KMS-11 (cell line): ENCODE measurements around the gene SCG3.

Experiments
- H2AFZ ChIP-seq: fragments of 200-600 bp; sonication (generic); 2 replicates; pipeline ENCODE4 v1.6.1; 2016; ENCODE audit warnings: antibody characterized with exemption, mixed run types, low read depth
- H3K27ac ChIP-seq: fragments of 200-600 bp; sonication (generic); 2 replicates; pipeline ENCODE4 v1.6.1; 2016; ENCODE audit warnings: mild to moderate bottlenecking, mixed run types
- H3K27me3 ChIP-seq: fragments of 200-600 bp; sonication (generic); 2 replicates; pipeline ENCODE4 v1.6.1; 2017; ENCODE audit warnings: mild to moderate bottlenecking, low read depth, mixed run types, moderate library complexity; ENCODE audit not compliant: insufficient read depth
- H3K36me3 ChIP-seq: fragments of 200-600 bp; sonication (generic); 2 replicates; pipeline ENCODE4 v1.6.1; 2017; ENCODE audit warnings: mild to moderate bottlenecking, mixed run types; ENCODE audit not compliant: insufficient read depth
- H3K4me1 ChIP-seq: fragments of 200-600 bp; sonication (generic); 2 replicates; pipeline ENCODE4 v1.6.1; 2016; ENCODE audit warnings: mild to moderate bottlenecking, low read depth, mixed run types; ENCODE audit not compliant: poor library complexity, severe bottlenecking
- H3K4me2 ChIP-seq: fragments of 200-600 bp; sonication (generic); 2 replicates; pipeline ENCODE4 v1.7.0; 2016; ENCODE audit warnings: mild to moderate bottlenecking, mixed run types
- H3K4me3 ChIP-seq: fragments of 200-600 bp; sonication (generic); IDR thresholded peaks from 2 replicates; pipeline ENCODE4 v1.6.1; 2017; ENCODE audit warnings: low read depth, low read length, mixed read lengths; ENCODE audit not compliant: insufficient read depth
- H3K79me2 ChIP-seq: fragments of 200-600 bp; sonication (generic); 2 replicates; pipeline ENCODE4 v1.6.1; 2016; ENCODE audit warnings: low read depth, mixed run types; ENCODE audit not compliant: insufficient read depth
- H3K9ac ChIP-seq: fragments of 200-600 bp; sonication (generic); 2 replicates; pipeline ENCODE4 v1.6.1; 2016; ENCODE audit warnings: mild to moderate bottlenecking, mixed run types
- H4K20me1 ChIP-seq: fragments of 200-600 bp; sonication (generic); 2 replicates; pipeline ENCODE4 v1.6.1; 2016; ENCODE audit warnings: mild to moderate bottlenecking, mixed run types; ENCODE audit not compliant: insufficient read depth
- CTCF ChIP-seq: fragments of 200-600 bp; sonication (generic); conservative IDR thresholded peaks from 2 replicates; pipeline ENCODE4 v1.6.1; 2017; ENCODE audit warnings: low read depth, mild to moderate bottlenecking, antibody characterized with exemption, low read length, moderate library complexity, mixed read lengths

The SCG3 gene

GRCh38 chr15:51754267-51754666 lies 73.0 kb downstream of the SCG3 start:
- Histone ChIP-seq H2AFZ (no peak overlapping the region), H3K4me3 (no peak overlapping the region), H3K4me1 (peaks cover 12% of the 10 kb centered on the region), H3K9ac (no peak overlapping the region), H3K79me2 (no peaks in the 10 kb centered on the region), H4K20me1 (no peaks in the 10 kb centered on the region), H3K27me3 (peaks cover 6% of the 10 kb centered on the region; the same call in 1 of the 2 replicates), H3K36me3 (no peaks in the 10 kb centered on the region), H3K27ac (no peak overlapping the region), H3K4me2 (no peak overlapping the region)
- no peak for TF ChIP-seq CTCF

DNA sequence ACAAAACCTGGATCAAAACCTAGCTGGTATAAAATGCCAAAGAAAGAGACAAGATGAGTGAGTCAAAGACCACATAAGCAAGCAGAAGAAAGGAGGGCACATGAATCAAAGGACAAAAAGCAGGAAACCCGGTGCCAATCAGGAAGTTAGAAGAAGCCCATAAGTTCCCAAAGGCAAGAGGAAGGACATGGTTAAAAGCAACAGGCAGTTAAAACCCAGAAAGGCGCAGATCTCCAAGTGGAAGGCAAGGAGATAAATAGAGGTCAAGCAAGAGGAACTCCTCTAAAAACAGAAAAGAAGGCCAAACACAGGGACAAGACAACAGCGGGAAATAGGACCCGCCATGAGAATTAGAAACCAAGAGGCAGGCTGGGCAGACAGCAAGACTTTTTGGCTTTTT lies 74.5 kb downstream of the SCG3 start:
- no peaks in the 10 kb centered on the region; the same call in 1 of the 2 replicates for H3K27me3 ChIP-seq

GRCh38 chr15:51756482-51756881 lies 75.2 kb downstream of the SCG3 start:
- TF ChIP-seq CTCF: no peak
- Histone ChIP-seq H3K79me2 (no peaks in the 10 kb centered on the region), H3K27ac (no peak overlapping the region), H3K4me1 (peaks cover 8% of the 10 kb centered on the region), H3K4me3 (no peak overlapping the region), H3K27me3 (no peaks in the 10 kb centered on the region), H3K36me3 (no peaks in the 10 kb centered on the region), H3K9ac (no peak overlapping the region), H2AFZ (no peak overlapping the region), H4K20me1 (no peaks in the 10 kb centered on the region), H3K4me2 (no peak overlapping the region)

More for the DNA sequence above, 74.5 kb downstream of the SCG3 start:
- no peak for TF ChIP-seq CTCF
- Histone ChIP-seq H3K36me3 (no peaks in the 10 kb centered on the region), H3K9ac (no peak overlapping the region), H3K4me3 (no peak overlapping the region), H3K27ac (no peak overlapping the region), H2AFZ (no peak overlapping the region), H3K4me1 (peaks cover 11% of the 10 kb centered on the region), H4K20me1 (no peaks in the 10 kb centered on the region), H3K79me2 (no peaks in the 10 kb centered on the region), H3K4me2 (no peak overlapping the region)

GRCh38 chr15:51757450-51757849 lies 76.1 kb downstream of the SCG3 start:
- no peak overlapping the region for H3K4me3 ChIP-seq
- H3K36me3 ChIP-seq: no peaks in the 10 kb centered on the region
- TF ChIP-seq CTCF: no peak
- no peak overlapping the region for H3K27ac ChIP-seq
- no peak overlapping the region for H2AFZ ChIP-seq
- H3K9ac ChIP-seq: no peak overlapping the region
- no peaks in the 10 kb centered on the region for H3K27me3 ChIP-seq
- no peak overlapping the region for H3K4me2 ChIP-seq
- no peaks in the 10 kb centered on the region for H4K20me1 ChIP-seq
- H3K4me1 ChIP-seq: peaks cover 4% of the 10 kb centered on the region
- no peaks in the 10 kb centered on the region for H3K79me2 ChIP-seq
